MCF 10A (cell line): ENCODE measurements around the gene P2RX3. TPM values are rescaled to one million over a fixed set of nuclear protein-coding genes. Genes with fewer than 3 reads are reported as not detected.

ENCODE experiments used
- BruUV-seq: library from RNA; stranded (reverse); fragments of 400-500 nt; replicated peaks from 2 replicates; lab custom pipeline; 2021; lab: Mats Ljungman, UMichigan
- CTCF ChIA-PET: fragments of 300-600 bp; sonication (Branson Sonifier 250); formaldehyde crosslinking; extraction: SDS; loops from one replicate; lab custom pipeline; 2021; ENCODE audit warnings: antibody characterized with exemption, inconsistent platforms; lab: Yijun Ruan, JAX
- POLR2A ChIA-PET: fragments of 300-600, 350-650 bp; sonication (Branson Sonifier 250); formaldehyde crosslinking; extraction: SDS; loops from one replicate; lab custom pipeline; 2020; ENCODE audit warnings: antibody characterized with exemption, inconsistent platforms; lab: Yijun Ruan, JAX
- DNase-seq: peaks from one replicate; pipeline ENCODE4 v3.0.0-alpha.2; 2018; ENCODE audit not compliant: unreplicated experiment
- H3K27ac Mint-ChIP-seq: one replicate; pipeline ENCODE4 v1.8.0; 2022; ENCODE audit warnings: mild to moderate bottlenecking, low read depth, mixed read lengths; ENCODE audit not compliant: unreplicated experiment
- H3K27me3 Mint-ChIP-seq: one replicate; pipeline ENCODE4 v1.8.0; 2022; ENCODE audit warnings: mixed read lengths; ENCODE audit not compliant: insufficient read depth, unreplicated experiment
- H3K36me3 Mint-ChIP-seq: one replicate; pipeline ENCODE4 v1.8.0; 2022; ENCODE audit warnings: mild to moderate bottlenecking, moderate library complexity, mixed read lengths; ENCODE audit not compliant: insufficient read depth, unreplicated experiment
- H3K4me1 Mint-ChIP-seq: one replicate; pipeline ENCODE4 v1.8.0; 2022; ENCODE audit warnings: mixed read lengths; ENCODE audit not compliant: insufficient read depth, unreplicated experiment
- H3K4me3 Mint-ChIP-seq: one replicate; pipeline ENCODE4 v1.8.0; 2022; ENCODE audit warnings: mild to moderate bottlenecking, moderate library complexity, mixed read lengths; ENCODE audit not compliant: unreplicated experiment
- H3K9me3 Mint-ChIP-seq: one replicate; pipeline ENCODE4 v1.8.0; 2022; ENCODE audit warnings: mixed read lengths; ENCODE audit not compliant: unreplicated experiment
- intact Hi-C: fragments of 100-400 bp; cut with micrococcal nuclease; formaldehyde crosslinking; loops from 2 replicates; pipeline ENCODE4 v1.14.1; 2022
- total RNA-seq: library from RNA; stranded (reverse); gene quantifications from 2 replicates; pipeline ENCODE4 v1.2.3, GENCODE V29; 2022
- TF ChIP-seq, protein P1 (sequence below): fragments of 200-600 bp; IDR thresholded peaks from one replicate; pipeline ENCODE4 v1.8.0; 2022; ENCODE audit warnings: antibody characterized with exemption, mild to moderate bottlenecking; ENCODE audit not compliant: unreplicated experiment

P2RX3 gene
- total RNA-seq, 1 experiment from 2014 or later: not detected

DNA sequence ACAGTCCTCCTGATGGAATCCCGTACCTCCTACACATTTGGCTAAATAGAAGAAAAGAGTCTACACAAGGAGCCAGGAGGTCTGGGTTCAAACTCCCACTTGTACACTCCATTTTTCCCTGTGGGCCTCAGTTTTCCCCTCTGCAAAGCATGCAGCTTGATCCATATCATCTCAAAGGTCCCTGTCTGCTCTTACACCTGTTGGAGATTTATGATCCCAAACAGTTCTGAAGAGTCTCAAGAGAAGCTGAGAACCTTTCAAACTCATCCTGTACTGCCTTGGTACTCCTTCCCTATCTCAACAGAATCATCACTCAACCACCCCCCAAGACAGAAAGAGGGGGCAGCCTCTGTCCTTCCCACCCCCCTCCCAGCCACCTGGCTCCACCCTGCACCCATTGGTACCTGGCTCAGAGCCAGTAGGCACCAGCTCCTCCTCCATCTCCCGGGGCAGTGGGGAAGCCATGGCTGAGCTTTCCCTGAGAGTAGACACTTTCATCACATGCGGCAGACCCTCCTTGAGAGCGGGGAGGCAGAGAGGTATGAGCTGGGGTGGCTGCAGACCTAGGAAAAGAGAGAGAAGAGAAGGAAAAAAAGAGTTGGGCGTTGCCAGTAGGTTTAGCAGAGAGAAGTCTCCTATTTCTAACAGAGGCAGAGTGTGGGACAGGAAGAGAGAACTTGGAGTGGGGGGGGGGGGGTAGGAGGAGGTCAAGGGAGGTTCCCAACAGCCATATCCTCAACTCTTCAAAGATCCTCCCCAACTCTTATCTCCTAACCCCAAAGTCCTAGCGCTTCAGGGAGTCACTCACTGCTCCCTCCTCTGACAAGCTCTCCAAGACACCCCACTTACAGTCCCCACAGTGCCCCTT lies 16.5 kb upstream of the P2RX3 start:
- Mint-ChIP-seq H3K9me3 (no peaks in the 10 kb centered on the region), H3K4me3 (peak overlapping the region; percentile 75), H3K27ac (peak overlapping the region; percentile 97), H3K36me3 (peaks cover 14% of the 10 kb centered on the region), H3K27me3 (no peaks in the 10 kb centered on the region), H3K4me1 (peaks cover 50% of the 10 kb centered on the region)
- DNase-seq: peak; percentile 39
- POLR2A ChIA-PET: interaction anchor here (0.5 to 10.1 kb wide), 17 partner anchors 13 to 1822 kb away, joined by 3 to 362 read pairs (median 4); partner anchors contain the start of genes SLC43A3 and SSRP1
- BruUV-seq: no TSS peak
- intact Hi-C loops: loop anchor here (1.0 to 2.0 kb wide), 4 partner anchors 10 to 43 kb away; no protein-coding TSS in a partner anchor
- TF ChIP-seq, protein P1, sequence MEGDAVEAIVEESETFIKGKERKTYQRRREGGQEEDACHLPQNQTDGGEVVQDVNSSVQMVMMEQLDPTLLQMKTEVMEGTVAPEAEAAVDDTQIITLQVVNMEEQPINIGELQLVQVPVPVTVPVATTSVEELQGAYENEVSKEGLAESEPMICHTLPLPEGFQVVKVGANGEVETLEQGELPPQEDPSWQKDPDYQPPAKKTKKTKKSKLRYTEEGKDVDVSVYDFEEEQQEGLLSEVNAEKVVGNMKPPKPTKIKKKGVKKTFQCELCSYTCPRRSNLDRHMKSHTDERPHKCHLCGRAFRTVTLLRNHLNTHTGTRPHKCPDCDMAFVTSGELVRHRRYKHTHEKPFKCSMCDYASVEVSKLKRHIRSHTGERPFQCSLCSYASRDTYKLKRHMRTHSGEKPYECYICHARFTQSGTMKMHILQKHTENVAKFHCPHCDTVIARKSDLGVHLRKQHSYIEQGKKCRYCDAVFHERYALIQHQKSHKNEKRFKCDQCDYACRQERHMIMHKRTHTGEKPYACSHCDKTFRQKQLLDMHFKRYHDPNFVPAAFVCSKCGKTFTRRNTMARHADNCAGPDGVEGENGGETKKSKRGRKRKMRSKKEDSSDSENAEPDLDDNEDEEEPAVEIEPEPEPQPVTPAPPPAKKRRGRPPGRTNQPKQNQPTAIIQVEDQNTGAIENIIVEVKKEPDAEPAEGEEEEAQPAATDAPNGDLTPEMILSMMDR: no peak
- CTCF ChIA-PET: interaction anchor here (0.5 to 4.1 kb wide), 17 partner anchors 10 to 1252 kb away, joined by 3 to 27 read pairs (median 4); no protein-coding TSS in a partner anchor

DNA sequence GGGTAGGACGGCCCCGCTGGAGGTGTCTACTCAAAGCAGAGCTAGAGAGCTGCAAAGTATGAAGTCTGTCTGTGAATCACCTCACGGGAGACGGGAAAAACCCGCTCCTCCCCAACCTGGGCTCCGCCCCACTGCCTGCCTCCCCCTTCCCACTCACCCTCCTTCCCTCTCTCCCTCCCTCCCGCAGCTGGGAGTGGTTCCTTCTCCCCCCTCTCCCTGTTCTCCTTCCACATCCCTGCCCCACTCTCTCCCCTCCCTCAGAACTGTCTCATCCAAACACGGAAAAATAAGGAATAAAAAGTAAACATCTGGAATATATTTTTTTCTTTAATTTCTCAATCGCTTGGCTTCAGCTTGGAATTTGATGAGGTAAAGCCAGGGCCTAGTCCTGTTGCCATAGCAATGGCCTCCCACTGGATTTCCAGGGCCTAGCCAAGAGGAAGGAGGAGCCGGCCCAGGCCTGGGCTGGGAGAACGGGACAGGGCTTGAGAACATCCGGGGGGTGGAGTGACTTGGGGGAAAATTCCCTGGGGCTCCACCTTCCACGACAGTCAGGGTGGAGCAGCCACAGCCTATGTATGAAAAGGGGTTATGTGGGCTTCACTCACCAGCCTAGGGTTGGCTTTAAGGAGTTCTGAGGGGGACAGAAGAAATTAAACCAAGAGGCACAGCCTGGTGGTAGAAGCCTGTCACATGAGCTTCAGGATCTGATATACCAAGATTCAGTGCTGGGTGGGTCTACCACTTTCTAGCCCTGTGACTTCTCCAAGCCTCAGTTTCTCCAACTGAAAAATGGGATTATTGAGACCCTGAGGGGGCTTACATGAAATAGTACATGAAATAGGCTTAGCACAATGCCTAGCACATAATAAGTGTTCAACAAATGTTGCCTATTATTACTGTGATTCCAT lies 15.6 kb upstream of the P2RX3 start:
- BruUV-seq: no TSS peak
- TF ChIP-seq, protein P1: no peak
- H3K27ac Mint-ChIP-seq: peak overlapping the region; percentile 97
- H3K9me3 Mint-ChIP-seq: no peaks in the 10 kb centered on the region
- H3K36me3 Mint-ChIP-seq: peaks cover 22% of the 10 kb centered on the region
- CTCF ChIA-PET: interaction anchor here (0.6 to 4.1 kb wide), 18 partner anchors 11 to 1251 kb away, joined by 3 to 27 read pairs (median 4); no protein-coding TSS in a partner anchor
- peak; percentile 98 for DNase-seq
- H3K4me3 Mint-ChIP-seq: peak overlapping the region; percentile 75
- POLR2A ChIA-PET: interaction anchor here (0.5 to 10.1 kb wide), 18 partner anchors 12 to 1821 kb away, joined by 3 to 362 read pairs (median 4); partner anchors contain the start of genes SLC43A3 and SSRP1
- intact Hi-C loops: loop anchor here (1.0 to 2.0 kb wide), 4 partner anchors 11 to 44 kb away; no protein-coding TSS in a partner anchor
- H3K27me3 Mint-ChIP-seq: no peaks in the 10 kb centered on the region
- H3K4me1 Mint-ChIP-seq: peaks cover 56% of the 10 kb centered on the region

- no TSS peak for BruUV-seq
- Mint-ChIP-seq H3K4me3 (peak overlapping the region; percentile 75), H3K27me3 (no peaks in the 10 kb centered on the region), H3K4me1 (peaks cover 55% of the 10 kb centered on the region), H3K27ac (peak overlapping the region; percentile 97), H3K36me3 (peaks cover 30% of the 10 kb centered on the region), H3K9me3 (no peaks in the 10 kb centered on the region)
- ChIA-PET POLR2A (interaction anchor here (0.7 to 10.1 kb wide), 6 partner anchors 12 to 1254 kb away, joined by 3 to 362 read pairs (median 80); partner anchors contain the start of gene SSRP1), CTCF (interaction anchor here (0.6 to 4.1 kb wide), 12 partner anchors 12 to 465 kb away, joined by 3 to 27 read pairs (median 4); no protein-coding TSS in a partner anchor)
- TF ChIP-seq, protein P1: peak; percentile 10
- DNase-seq: no peak
- intact Hi-C loops: loop anchor here (2.0 kb wide), 1 partner anchor 19 kb away; no protein-coding TSS in a partner anchor
These were observed 14.8 kb upstream of the P2RX3 start for GRCh38 chr11:57323167-57323854.
